GM23338 (cell line): ENCODE results near the gene GLT6D1. TPM values are rescaled to one million over a fixed set of nuclear protein-coding genes. Genes with fewer than 3 reads are reported as not detected.

Experiments
- ATAC-seq: fragments of 200-7000 bp; cut with Tn5 transposase; 3 replicates; pipeline ENCODE4 v1.9.1; 2020
- DNase-seq: peaks from one replicate; pipeline ENCODE4 v3.0.0-alpha.2; 2015; ENCODE audit warnings: low spot score
- H2AFZ ChIP-seq: fragments of 200-600 bp; sonication (generic); 2 replicates; pipeline ENCODE4 v1.8.0; 2016; ENCODE audit warnings: antibody characterized with exemption, mild to moderate bottlenecking, moderate library complexity
- H3F3A ChIP-seq: fragments of 200-600 bp; sonication (generic); replicated peaks from 2 replicates; pipeline ENCODE4 v1.8.0; 2017; ENCODE audit warnings: antibody characterized with exemption, mixed run types, low read depth
- H3K27ac ChIP-seq: fragments of 200-600 bp; sonication (generic); 2 replicates; pipeline ENCODE4 v1.6.1; 2016; ENCODE audit warnings: low read depth
- H3K27me3 ChIP-seq: fragments of 200-600 bp; sonication (generic); 2 replicates; pipeline ENCODE4 v1.8.0; 2016; ENCODE audit warnings: mild to moderate bottlenecking, mixed run types, moderate library complexity; ENCODE audit not compliant: insufficient read depth
- H3K36me3 ChIP-seq: fragments of 200-600 bp; sonication (generic); 2 replicates; pipeline ENCODE4 v1.8.0; 2016; ENCODE audit warnings: mild to moderate bottlenecking; ENCODE audit not compliant: insufficient read depth
- H3K4me1 ChIP-seq: fragments of 200-600 bp; sonication (generic); 2 replicates; pipeline ENCODE4 v1.8.0; 2016; ENCODE audit warnings: mild to moderate bottlenecking, moderate library complexity; ENCODE audit not compliant: insufficient read depth
- H3K4me2 ChIP-seq: fragments of 200-600 bp; sonication (generic); 2 replicates; pipeline ENCODE4 v1.7.1; 2017; ENCODE audit warnings: mixed run types
- H3K4me3 ChIP-seq: fragments of 200-600 bp; sonication (generic); 2 replicates; pipeline ENCODE4 v1.6.1; 2016; ENCODE audit warnings: mixed run types
- H3K79me2 ChIP-seq: fragments of 200-600 bp; sonication (generic); replicated peaks from 2 replicates; pipeline ENCODE4 v1.8.0; 2017; ENCODE audit warnings: mild to moderate bottlenecking; ENCODE audit not compliant: insufficient read depth
- H3K9me2 ChIP-seq: fragments of 200-600 bp; sonication (generic); 2 replicates; pipeline ENCODE4 v1.8.0; 2017; ENCODE audit not compliant: insufficient read depth
- H4K20me1 ChIP-seq: fragments of 200-600 bp; sonication (generic); replicated peaks from 2 replicates; pipeline ENCODE4 v1.8.0; 2017; ENCODE audit warnings: mild to moderate bottlenecking; ENCODE audit not compliant: insufficient read depth
- H3K27ac Mint-ChIP-seq: 2 replicates; pipeline ENCODE4 v1.8.0; 2020; ENCODE audit warnings: inconsistent platforms, mild to moderate bottlenecking, moderate library complexity, mixed read lengths
- H3K27me3 Mint-ChIP-seq: 3 replicates; pipeline ENCODE4 v1.8.0; 2022; ENCODE audit warnings: low read depth, mild to moderate bottlenecking, moderate library complexity, mixed read lengths, inconsistent platforms; ENCODE audit not compliant: insufficient read depth, poor library complexity
- H3K36me3 Mint-ChIP-seq: 3 replicates; pipeline ENCODE4 v1.8.0; 2021; ENCODE audit warnings: low read depth, mild to moderate bottlenecking, inconsistent platforms, moderate library complexity, mixed read lengths
- H3K4me1 Mint-ChIP-seq: 3 replicates; pipeline ENCODE4 v1.8.0; 2020; ENCODE audit warnings: mild to moderate bottlenecking, inconsistent platforms, mixed read lengths
- H3K4me3 Mint-ChIP-seq: 3 replicates; pipeline ENCODE4 v1.8.0; 2021; ENCODE audit warnings: moderate library complexity, mild to moderate bottlenecking, inconsistent platforms, mixed read lengths
- H3K9me3 Mint-ChIP-seq: 3 replicates; pipeline ENCODE4 v1.8.0; 2020; ENCODE audit warnings: moderate library complexity, mild to moderate bottlenecking, inconsistent platforms, mixed read lengths
- CREB1 ChIP-seq: fragments of 250-450 bp; sonication (Bioruptor Pico); IDR thresholded peaks from 2 replicates; pipeline ENCODE4 v1.5.0; 2020; ENCODE audit warnings: low read depth, mild to moderate bottlenecking, moderate library complexity
- CTCF ChIP-seq, 2 experiments: fragments of 200-600 bp in 1 of 2; sonication (generic) in 1 of 2; conservative IDR thresholded peaks; 2 replicates each; pipeline versions ENCODE4 v1.5.1 to v1.6.1; 2016 to 2017; ENCODE audit warnings: antibody characterized with exemption in 2 of 2, low read depth in 2 of 2, mild to moderate bottlenecking in 2 of 2, moderate library complexity in 1 of 2
- EZH2 ChIP-seq: fragments of 200-600 bp; sonication (generic); IDR thresholded peaks from one replicate; pipeline ENCODE4 v1.8.0; 2017; ENCODE audit warnings: antibody characterized with exemption, mild to moderate bottlenecking, low read depth; ENCODE audit not compliant: unreplicated experiment
- EZH2phosphoT487 ChIP-seq: fragments of 200-600 bp; sonication (generic); IDR thresholded peaks from one replicate; pipeline ENCODE4 v1.8.1; 2018; ENCODE audit warnings: antibody characterized with exemption; ENCODE audit not compliant: unreplicated experiment
- POLR2AphosphoS5 ChIP-seq: IDR thresholded peaks from 2 replicates; pipeline ENCODE4 v1.6.1; 2016; ENCODE audit warnings: antibody characterized with exemption, low read depth
- REST ChIP-seq: IDR thresholded peaks from one replicate; pipeline ENCODE4 v1.6.1; 2018; ENCODE audit warnings: antibody characterized with exemption; ENCODE audit not compliant: unreplicated experiment
- STAT1 ChIP-seq: IDR thresholded peaks from one replicate; pipeline ENCODE4 v1.6.1; 2016; ENCODE audit warnings: antibody characterized with exemption; ENCODE audit not compliant: unreplicated experiment
- ZNF114 ChIP-seq: fragments of 250-450 bp; sonication (Bioruptor Pico); IDR thresholded peaks from 2 replicates; pipeline ENCODE4 v1.5.0; 2020; ENCODE audit warnings: mild to moderate bottlenecking, moderate library complexity
- ZNF331 ChIP-seq: fragments of 250-450 bp; sonication (Bioruptor Pico); IDR thresholded peaks from 2 replicates; pipeline ENCODE4 v1.5.0; 2020; ENCODE audit warnings: low read depth, mild to moderate bottlenecking, moderate library complexity
- polyA plus RNA-seq: library from polyadenylated mRNA; unstranded; fragments of >200 nt; fragmentation: Nextera tagmentation; extraction: Ambion mirVana; gene quantifications from 2 replicates; pipeline ENCODE4 v1.2.1, GENCODE V29; 2016
- total RNA-seq: library from RNA; depleted of rRNA; stranded (reverse); fragments of >200 nt; shearing (Covaris generic); gene quantifications from 2 replicates; pipeline ENCODE4 v1.2.3, GENCODE V29; 2014
- TF ChIP-seq, protein P1 (sequence below): IDR thresholded peaks from 2 replicates; pipeline ENCODE4 v1.6.1; 2016; ENCODE audit warnings: antibody characterized with exemption

Gene GLT6D1
- total and polyA plus RNA-seq, 2 experiments from 2014 or later, result not detected

DNA sequence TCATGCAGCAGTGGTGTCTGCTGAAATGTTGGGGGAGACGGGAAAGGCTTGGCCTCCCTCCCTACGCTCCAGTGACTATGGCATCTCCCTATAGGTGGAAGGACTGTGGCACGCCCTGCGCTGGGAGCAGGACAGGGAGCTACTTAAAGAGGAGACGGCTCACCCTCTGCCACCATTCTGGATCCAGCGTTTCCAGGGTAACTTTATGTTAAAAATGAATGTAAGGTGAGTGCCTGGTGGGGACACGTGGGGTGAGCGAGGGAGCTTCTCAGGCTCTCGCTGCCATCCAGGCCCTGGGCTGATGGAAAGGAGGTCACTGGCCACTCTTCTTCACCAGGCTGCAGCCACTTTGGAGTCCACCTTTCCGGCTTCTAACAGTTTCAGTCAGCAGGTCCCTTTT lies 62.1 kb downstream of the GLT6D1 start:
- Histone ChIP-seq H3K4me2 (no peak overlapping the region), H2AFZ (no peak overlapping the region), H3K27me3 (no peaks in the 10 kb centered on the region), H3K79me2 (no peaks in the 10 kb centered on the region), H3K27ac (no peak overlapping the region), H3F3A (no peaks in the 10 kb centered on the region), H4K20me1 (no peaks in the 10 kb centered on the region), H3K36me3 (no peaks in the 10 kb centered on the region), H3K9me2 (0 out of 2 replicates have a peak, but pooled peaks cover 6% of the 10 kb centered on the region), H3K4me1 (no peaks in the 10 kb centered on the region), H3K4me3 (no peak overlapping the region)
- ATAC-seq (no peak), DNase-seq (no peak)
- Mint-ChIP-seq H3K27ac (no peak overlapping the region), H3K4me1 (no peaks in the 10 kb centered on the region), H3K4me3 (no peak overlapping the region), H3K36me3 (peaks cover 3% of the 10 kb centered on the region; the same call in 1 of the 3 replicates), H3K9me3 (peaks cover 11% of the 10 kb centered on the region), H3K27me3 (no peaks in the 10 kb centered on the region)
- TF ChIP-seq ZNF331 (CRISPR knock-in tag) (no peak), REST (no peak), EZH2phosphoT487 (no peak), CTCF (conservative IDR thresholded peaks at IDR 0.05; ENCODE audit: low read depth in 2 of 2) (no peak), CREB1 (CRISPR knock-in tag) (no peak), POLR2AphosphoS5 (no peak), STAT1 (no peak), ZNF114 (no peak), EZH2 (no peak)
- TF ChIP-seq, protein P1, sequence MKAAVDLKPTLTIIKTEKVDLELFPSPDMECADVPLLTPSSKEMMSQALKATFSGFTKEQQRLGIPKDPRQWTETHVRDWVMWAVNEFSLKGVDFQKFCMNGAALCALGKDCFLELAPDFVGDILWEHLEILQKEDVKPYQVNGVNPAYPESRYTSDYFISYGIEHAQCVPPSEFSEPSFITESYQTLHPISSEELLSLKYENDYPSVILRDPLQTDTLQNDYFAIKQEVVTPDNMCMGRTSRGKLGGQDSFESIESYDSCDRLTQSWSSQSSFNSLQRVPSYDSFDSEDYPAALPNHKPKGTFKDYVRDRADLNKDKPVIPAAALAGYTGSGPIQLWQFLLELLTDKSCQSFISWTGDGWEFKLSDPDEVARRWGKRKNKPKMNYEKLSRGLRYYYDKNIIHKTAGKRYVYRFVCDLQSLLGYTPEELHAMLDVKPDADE, result no peak
